Stomach (tissue), 9 donors: ENCODE measurements around the gene SUCO. TPM values are rescaled to one million over a fixed set of nuclear protein-coding genes. Genes with fewer than 3 reads are reported as not detected.

ENCODE experiments used
- DNase-seq, 2 donors: peaks; one replicate each; pipeline versions ENCODE4 v3.0.0 to v3.0.0-alpha.2; 2013 to 2019
- H3K27ac ChIP-seq, 5 donors: fragments of 200-600 bp in 4 of 5; sonication (generic) in 4 of 5; one replicate each; pipeline ENCODE4 v1.5.1; 2013 to 2019; ENCODE audit warnings: mild to moderate bottlenecking in 1 of 5, moderate library complexity in 1 of 5
- H3K27me3 ChIP-seq, 3 donors: fragments of 200-600 bp; sonication (generic); one replicate each; pipeline ENCODE4 v1.5.1; 2017 to 2019; ENCODE audit warnings: mixed run types in 1 of 3
- H3K36me3 ChIP-seq, 4 donors: fragments of 200-600 bp; sonication (generic); 1 replicate in 3 of 4; 2 replicates in 1 of 4; pipeline ENCODE4 v1.5.1; 2016 to 2019
- H3K4me1 ChIP-seq, 4 donors: fragments of 200-600 bp; sonication (generic); one replicate each; pipeline ENCODE4 v1.5.1; 2016 to 2019
- H3K4me3 ChIP-seq, 4 donors: fragments of 200-600 bp; sonication (generic) in 3 of 4; one replicate each; pipeline ENCODE4 v1.5.1; 2016 to 2019; ENCODE audit warnings: mild to moderate bottlenecking in 1 of 4
- H3K9me3 ChIP-seq, 4 donors: fragments of 200-600 bp; sonication (generic); one replicate each; pipeline ENCODE4 v1.5.1; 2016 to 2019
- EP300 ChIP-seq: sonication (generic); formaldehyde crosslinking; IDR thresholded peaks from one replicate; pipeline ENCODE4 v1.6.1; 2017; ENCODE audit warnings: antibody characterized with exemption
- POLR2A ChIP-seq, 4 donors: fragments of 450-650 bp; IDR thresholded peaks; one replicate each; pipeline ENCODE4 v1.6.1; 2016; ENCODE audit warnings: antibody characterized with exemption in 4 of 4, control low read depth in 2 of 4, mild to moderate bottlenecking in 1 of 4, moderate library complexity in 1 of 4
- POLR2AphosphoS5 ChIP-seq, 3 donors: sonication (generic); formaldehyde crosslinking; IDR thresholded peaks; one replicate each; pipeline ENCODE4 v1.6.1; 2016; ENCODE audit warnings: antibody characterized with exemption in 3 of 3
- WGBS, 5 donors: extraction: QIAGEN DNeasy Blood & Tissue Kit in 3 of 5; methylation state at CpG; one replicate each; pipeline versions ENCODE4 v1.1.5 to v1.1.7; 2013 to 2018; 5-methylcytosine and 5-hydroxymethylcytosine counted together
- intact Hi-C: fragments of 100-400 bp; cut with DNase I; formaldehyde crosslinking; loops from one replicate; pipeline ENCODE4 v1.15.1; 2023; ENCODE audit warnings: low total_unique reads
- polyA plus RNA-seq, 3 donors: library from polyadenylated mRNA; stranded (reverse); fragments of 200-250 nt; gene quantifications; one replicate each; pipeline ENCODE4 v1.2.3, GENCODE V29; 2013
- total RNA-seq, 5 donors: library from RNA; depleted of rRNA; stranded (reverse); fragments of >200 nt; gene quantifications; one replicate each; pipeline versions ENCODE4 v1.1.0 to v1.2.3, GENCODE V29; 2014 to 2016
- TF ChIP-seq, protein P1 (sequence below), 7 experiments: fragments of 450-650 bp in 4 of 7; fragments of 200-600 bp in 3 of 7; sonication (generic) in 3 of 7; IDR thresholded peaks; one replicate each; pipeline ENCODE4 v1.5.1; 2016 to 2019; ENCODE audit warnings: antibody characterized with exemption in 7 of 7, control low read depth in 2 of 7, mild to moderate bottlenecking in 1 of 7
- donor health status: healthy with polysubstance abuse.
- donor health status: Bipolar disorder and iron deficiency.
- donor health status: healthy.

The SUCO gene
- total and polyA plus RNA-seq, 8 donors, result 4.9 to 83.7 (median 15.8) TPM

DNA sequence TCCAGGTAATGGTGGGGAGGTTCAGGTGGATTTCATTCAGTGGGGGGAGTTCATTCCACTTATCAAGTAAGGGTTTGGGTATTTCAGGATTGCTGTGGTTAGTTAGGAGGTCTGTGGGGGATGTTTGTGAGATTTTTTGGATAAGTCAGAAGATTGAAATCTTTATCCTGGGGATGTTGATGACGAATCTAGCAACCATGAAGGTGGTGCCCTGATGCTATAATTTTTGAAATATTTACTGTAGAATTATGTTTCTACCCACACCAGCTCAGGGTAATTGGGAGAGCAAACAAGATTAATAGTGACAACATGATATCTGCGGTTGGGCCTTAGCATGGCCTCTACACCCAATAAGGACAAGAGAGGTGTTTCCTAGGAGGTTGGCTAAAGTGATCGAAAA is 28.3 kb downstream of the SUCO start:
- H3K4me1 ChIP-seq, result no peaks in the 10 kb centered on the region
- peaks cover 0 to 90% (median 69%) of the 10 kb centered on the region in 4 donors for H3K36me3 ChIP-seq
- no peak overlapping the region for H3K4me3 ChIP-seq
- no peaks in the 10 kb centered on the region for H3K9me3 ChIP-seq
- intact Hi-C loops, result no loop called here
- DNase-seq, result no peak
- 92 to 96% (median 94%) methylated on average over 3 of the region's 3 CpGs for WGBS, 5 donors
- TF ChIP-seq POLR2AphosphoS5 (IDR thresholded peaks at IDR 0.05), result no peak
- no peak for TF ChIP-seq EP300
- TF ChIP-seq POLR2A (IDR thresholded peaks at IDR 0.05), result no peak
- TF ChIP-seq, protein P1, sequence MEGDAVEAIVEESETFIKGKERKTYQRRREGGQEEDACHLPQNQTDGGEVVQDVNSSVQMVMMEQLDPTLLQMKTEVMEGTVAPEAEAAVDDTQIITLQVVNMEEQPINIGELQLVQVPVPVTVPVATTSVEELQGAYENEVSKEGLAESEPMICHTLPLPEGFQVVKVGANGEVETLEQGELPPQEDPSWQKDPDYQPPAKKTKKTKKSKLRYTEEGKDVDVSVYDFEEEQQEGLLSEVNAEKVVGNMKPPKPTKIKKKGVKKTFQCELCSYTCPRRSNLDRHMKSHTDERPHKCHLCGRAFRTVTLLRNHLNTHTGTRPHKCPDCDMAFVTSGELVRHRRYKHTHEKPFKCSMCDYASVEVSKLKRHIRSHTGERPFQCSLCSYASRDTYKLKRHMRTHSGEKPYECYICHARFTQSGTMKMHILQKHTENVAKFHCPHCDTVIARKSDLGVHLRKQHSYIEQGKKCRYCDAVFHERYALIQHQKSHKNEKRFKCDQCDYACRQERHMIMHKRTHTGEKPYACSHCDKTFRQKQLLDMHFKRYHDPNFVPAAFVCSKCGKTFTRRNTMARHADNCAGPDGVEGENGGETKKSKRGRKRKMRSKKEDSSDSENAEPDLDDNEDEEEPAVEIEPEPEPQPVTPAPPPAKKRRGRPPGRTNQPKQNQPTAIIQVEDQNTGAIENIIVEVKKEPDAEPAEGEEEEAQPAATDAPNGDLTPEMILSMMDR (IDR thresholded peaks at IDR 0.05), result no peak
- no peaks in the 10 kb centered on the region for H3K27me3 ChIP-seq
- H3K27ac ChIP-seq, result no peak overlapping the region

- 90 to 95% (median 92%) methylated on average over 5 of the region's 5 CpGs for WGBS, 5 donors
- H3K4me3 ChIP-seq, result no peak overlapping the region
- TF ChIP-seq EP300 (no peak), POLR2AphosphoS5 (IDR thresholded peaks at IDR 0.05) (no peak), POLR2A (IDR thresholded peaks at IDR 0.05) (no peak)
- TF ChIP-seq, protein P1 (IDR thresholded peaks at IDR 0.05), result no peak
- no peaks in the 10 kb centered on the region for H3K9me3 ChIP-seq
- intact Hi-C loops, result no loop called here
- H3K4me1 ChIP-seq, result no peaks in the 10 kb centered on the region
- no peak overlapping the region for H3K27ac ChIP-seq
- no peaks in the 10 kb centered on the region for H3K27me3 ChIP-seq
- DNase-seq, result no peak
- H3K36me3 ChIP-seq, result peaks cover 10 to 94% (median 68%) of the 10 kb centered on the region in 4 donors
These were observed 33.4 kb downstream of the SUCO start for GRCh38 chr1:172566196-172566997.

GRCh38 chr1:172567720-172568119 is 34.8 kb downstream of the SUCO start:
- H3K27ac ChIP-seq, result no peak overlapping the region
- intact Hi-C loops, result no loop called here
- whole genome bisulfite sequencing, 5 donors, result 90 to 98% (median 93%) methylated on average over 3 of the region's 3 CpGs
- no peaks in the 10 kb centered on the region for H3K27me3 ChIP-seq
- no peak overlapping the region for H3K4me3 ChIP-seq
- peaks cover 10 to 82% (median 63%) of the 10 kb centered on the region in 4 donors for H3K36me3 ChIP-seq
- H3K4me1 ChIP-seq, result no peaks in the 10 kb centered on the region
- TF ChIP-seq POLR2AphosphoS5 (IDR thresholded peaks at IDR 0.05), result no peak
- no peak for TF ChIP-seq EP300
- TF ChIP-seq, protein P1 (IDR thresholded peaks at IDR 0.05), result no peak
- TF ChIP-seq POLR2A (IDR thresholded peaks at IDR 0.05), result no peak
- H3K9me3 ChIP-seq, result no peaks in the 10 kb centered on the region
- DNase-seq, result no peak

DNA sequence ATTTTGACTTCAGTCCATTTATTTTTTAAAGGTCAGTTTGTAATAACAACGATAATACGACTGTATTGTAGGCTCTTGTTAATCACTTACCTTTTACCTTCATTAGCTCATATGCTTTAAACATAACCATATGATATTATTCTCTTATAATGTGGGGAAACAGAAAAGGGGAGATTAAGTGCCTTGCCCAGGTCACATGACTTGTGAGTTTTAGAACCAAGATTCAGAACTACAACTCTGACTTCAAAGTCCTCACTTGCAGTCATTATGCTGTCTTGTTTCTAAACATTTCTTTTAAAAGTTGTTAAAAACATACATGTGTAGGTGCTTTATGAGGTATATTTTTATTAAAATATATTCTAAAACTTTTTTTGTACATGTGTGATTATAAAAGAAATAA is 41.1 kb downstream of the SUCO start:
- no peak for DNase-seq
- TF ChIP-seq, protein P1 (IDR thresholded peaks at IDR 0.05), result no peak
- no peak for TF ChIP-seq EP300
- TF ChIP-seq POLR2A (IDR thresholded peaks at IDR 0.05), result no peak
- TF ChIP-seq POLR2AphosphoS5 (IDR thresholded peaks at IDR 0.05), result no peak
- no peak overlapping the region for H3K4me3 ChIP-seq
- 79 to 88% (median 84%) methylated on average over 2 of the region's 2 CpGs for WGBS, 5 donors
- no peaks in the 10 kb centered on the region for H3K27me3 ChIP-seq
- no peaks in the 10 kb centered on the region for H3K9me3 ChIP-seq
- peaks cover 8 to 72% (median 69%) of the 10 kb centered on the region in 4 donors for H3K36me3 ChIP-seq
- intact Hi-C loops, result no loop called here
- no peak overlapping the region for H3K27ac ChIP-seq
- no peaks in the 10 kb centered on the region for H3K4me1 ChIP-seq
